A549 (cell line): ENCODE measurements around the gene SMARCA5. TPM values are rescaled to one million over a fixed set of nuclear protein-coding genes. Genes with fewer than 3 reads are reported as not detected.

Experiments
- ATAC-seq, 2 experiments: fragments of 200-7000 bp in 1 of 2; fragments of >200 bp in 1 of 2; cut with Nextera tagmentation in 1 of 2; cut with Tn5 transposase in 1 of 2; 3 replicates each; pipeline versions ENCODE4 v1.8.0 to v1.9.1; 2018 to 2020; ENCODE audit warnings: mild to moderate bottlenecking in 1 of 2, moderate library complexity in 1 of 2
- CTCF ChIA-PET: fragments of 300-600 bp; sonication (Branson Sonifier 250); formaldehyde crosslinking; extraction: SDS; loops from one replicate; lab custom pipeline; 2021; ENCODE audit warnings: antibody characterized with exemption, inconsistent platforms; lab: Yijun Ruan, JAX
- POLR2A ChIA-PET: fragments of 350-600 bp; formaldehyde crosslinking; extraction: SDS; loops from one replicate; lab custom pipeline; 2021; ENCODE audit warnings: antibody characterized with exemption, inconsistent platforms; lab: Yijun Ruan, JAX
- DNase-seq, 2 experiments: peaks; one replicate each; pipeline versions ENCODE4 v3.0.0 to v3.0.0-alpha.2; 2011 to 2016; ENCODE audit warnings: low read depth in 1 of 2, low spot score in 1 of 2
- FAIRE-seq: peaks from 2 replicates; lab custom pipeline; 2011; peaks lifted over from hg19 to GRCh38; lab: Jason Lieb, UNC
- H3K27ac ChIP-seq, 2 experiments: fragments of >200 bp; sonication (Bioruptor Twin); formaldehyde crosslinking; 3 replicates each; pipeline ENCODE4 v1.5.1; 2016 to 2017
- H3K4me1 ChIP-seq: fragments of >200 bp; sonication (Bioruptor Twin); formaldehyde crosslinking; 3 replicates; pipeline ENCODE4 v1.6.1; 2016
- H3K4me2 ChIP-seq: fragments of >200 bp; sonication (Bioruptor Twin); formaldehyde crosslinking; 3 replicates; pipeline ENCODE4 v1.6.1; 2016
- H3K4me3 ChIP-seq: fragments of >200 bp; sonication (Bioruptor Twin); formaldehyde crosslinking; 3 replicates; pipeline ENCODE4 v1.5.1; 2016
- H3K9me3 ChIP-seq: fragments of >200 bp; sonication (Bioruptor Twin); formaldehyde crosslinking; 3 replicates; pipeline ENCODE4 v1.6.1; 2016
- EHF ChIP-seq: fragments of 250-450 bp; sonication (Bioruptor Pico); IDR thresholded peaks from 2 replicates; pipeline ENCODE4 v1.5.0; 2020; ENCODE audit warnings: mild to moderate bottlenecking
- EHMT2 ChIP-seq: fragments of 200-600 bp; sonication (generic); IDR thresholded peaks from 2 replicates; pipeline ENCODE4 v1.6.1; 2016; ENCODE audit warnings: antibody characterized with exemption, low read depth, mild to moderate bottlenecking, moderate library complexity
- EP300 ChIP-seq, 2 experiments: fragments of >200 bp; sonication (Bioruptor Twin); formaldehyde crosslinking; IDR thresholded peaks; 2 replicates in 1 of 2; 3 replicates in 1 of 2; pipeline ENCODE4 v1.6.1; 2016 to 2017
- ESRRA ChIP-seq: fragments of 150-350 bp; IDR thresholded peaks from 2 replicates; pipeline ENCODE4 v1.6.1; 2014; ENCODE audit warnings: mild to moderate bottlenecking, low read length, borderline replicate concordance
- GATA3 ChIP-seq: IDR thresholded peaks from 2 replicates; pipeline ENCODE4 v1.6.1; 2012; ENCODE audit warnings: borderline replicate concordance
- HDAC2 ChIP-seq: fragments of 200-600 bp; sonication (generic); IDR thresholded peaks from 2 replicates; pipeline ENCODE4 v1.6.1; 2016
- HEYL ChIP-seq: fragments of 250-450 bp; sonication (Bioruptor Pico); IDR thresholded peaks from 2 replicates; pipeline ENCODE4 v1.8.0; 2021; ENCODE audit warnings: mild to moderate bottlenecking, moderate library complexity
- HOXB13 ChIP-seq: fragments of 250-450 bp; sonication (Bioruptor Pico); IDR thresholded peaks from 2 replicates; pipeline ENCODE4 v1.5.0; 2020; ENCODE audit warnings: low read depth, mild to moderate bottlenecking, moderate library complexity
- JUN ChIP-seq, 2 experiments: fragments of >200 bp; sonication (Bioruptor Twin); formaldehyde crosslinking; IDR thresholded peaks; 2 replicates in 1 of 2; 3 replicates in 1 of 2; pipeline ENCODE4 v1.6.1; 2016 to 2017
- KDM1A ChIP-seq: fragments of 200-600 bp; sonication (generic); IDR thresholded peaks from 2 replicates; pipeline ENCODE4 v1.6.1; 2016; ENCODE audit warnings: low read depth, mild to moderate bottlenecking
- KDM5A ChIP-seq: fragments of 200-600 bp; sonication (generic); IDR thresholded peaks from 2 replicates; pipeline ENCODE4 v1.6.1; 2016; ENCODE audit warnings: antibody characterized with exemption, mild to moderate bottlenecking
- MAFK ChIP-seq: fragments of 450-650 bp; IDR thresholded peaks from 2 replicates; pipeline ENCODE4 v1.6.1; 2014; ENCODE audit not compliant: partially characterized antibody
- NFE2L2 ChIP-seq: fragments of 150-350 bp; conservative IDR thresholded peaks from 2 replicates; pipeline ENCODE4 v1.6.1; 2014; ENCODE audit warnings: low read length
- NPAS2 ChIP-seq: fragments of 250-450 bp; sonication (Bioruptor Pico); IDR thresholded peaks from 2 replicates; pipeline ENCODE4 v1.8.0; 2022; ENCODE audit warnings: mild to moderate bottlenecking, moderate library complexity, borderline replicate concordance
- PHF8 ChIP-seq: fragments of 200-600 bp; sonication (generic); IDR thresholded peaks from 2 replicates; pipeline ENCODE4 v1.6.1; 2016; ENCODE audit warnings: low read depth, mild to moderate bottlenecking, antibody characterized with exemption, moderate library complexity, borderline replicate concordance
- POLR2AphosphoS2 ChIP-seq: conservative IDR thresholded peaks from 2 replicates; pipeline ENCODE4 v1.6.1; 2012; ENCODE audit warnings: low read length, improper control_type of control experiment, inconsistent platforms
- RARB ChIP-seq: fragments of 250-450 bp; sonication (Bioruptor Pico); IDR thresholded peaks from 2 replicates; pipeline ENCODE4 v1.8.0; 2021; ENCODE audit warnings: mild to moderate bottlenecking, moderate library complexity
- SREBF2 ChIP-seq: fragments of 450-650 bp; IDR thresholded peaks from 2 replicates; pipeline ENCODE4 v1.6.1; 2014; ENCODE audit warnings: mild to moderate bottlenecking, moderate library complexity
- TP53 ChIP-seq: fragments of 250-450 bp; sonication (Bioruptor Pico); IDR thresholded peaks from 2 replicates; pipeline ENCODE4 v1.5.0; 2021; ENCODE audit warnings: mild to moderate bottlenecking, moderate library complexity
- ZC3H11A ChIP-seq: fragments of 450-650 bp; IDR thresholded peaks from 2 replicates; pipeline ENCODE4 v1.6.1; 2014; ENCODE audit warnings: antibody characterized with exemption, mild to moderate bottlenecking
- ZNF302 ChIP-seq: fragments of 250-450 bp; sonication (Bioruptor Pico); IDR thresholded peaks from 2 replicates; pipeline ENCODE4 v1.9.0; 2021; ENCODE audit warnings: inconsistent platforms, mild to moderate bottlenecking, moderate library complexity
- ZSCAN20 ChIP-seq: fragments of 250-450 bp; sonication (Bioruptor Pico); IDR thresholded peaks from 2 replicates; pipeline ENCODE4 v1.8.0; 2022; ENCODE audit warnings: mild to moderate bottlenecking, moderate library complexity
- WGBS: methylation state at CpG from one replicate; pipeline ENCODE4 v1.1.6; 2017; ENCODE audit errors: missing lambda C conversion rate; 5-methylcytosine and 5-hydroxymethylcytosine counted together
- polyA plus RNA-seq, 4 experiments: library from polyadenylated mRNA; depleted of rRNA in 3 of 4; stranded (reverse); fragments of >200 nt; fragmentation: RNase III in 1 of 4; extraction: RNeasy Plus Mini Kit Qiagen cat#74134 plus additional on column Dnase treatment in 1 of 4; gene quantifications; 2 replicates in 3 of 4; 3 replicates in 1 of 4; pipeline ENCODE4 v1.2.3, GENCODE V29; 2011 to 2017
- TF ChIP-seq, protein P1 (sequence below): fragments of 200-600 bp; sonication (generic); IDR thresholded peaks from 2 replicates; pipeline ENCODE4 v1.6.1; 2016; ENCODE audit warnings: antibody characterized with exemption, mild to moderate bottlenecking, moderate library complexity
- TF ChIP-seq, protein P2 (sequence below): fragments of 250-450 bp; sonication (Bioruptor Pico); IDR thresholded peaks from 2 replicates; pipeline ENCODE4 v1.5.0; 2021; ENCODE audit warnings: mild to moderate bottlenecking, moderate library complexity, borderline replicate concordance

The SMARCA5 gene
- polyA plus RNA-seq, 2 of the 4 experiments (the other 2 are of a cell fraction), result 22.2 to 33.4 TPM

DNA sequence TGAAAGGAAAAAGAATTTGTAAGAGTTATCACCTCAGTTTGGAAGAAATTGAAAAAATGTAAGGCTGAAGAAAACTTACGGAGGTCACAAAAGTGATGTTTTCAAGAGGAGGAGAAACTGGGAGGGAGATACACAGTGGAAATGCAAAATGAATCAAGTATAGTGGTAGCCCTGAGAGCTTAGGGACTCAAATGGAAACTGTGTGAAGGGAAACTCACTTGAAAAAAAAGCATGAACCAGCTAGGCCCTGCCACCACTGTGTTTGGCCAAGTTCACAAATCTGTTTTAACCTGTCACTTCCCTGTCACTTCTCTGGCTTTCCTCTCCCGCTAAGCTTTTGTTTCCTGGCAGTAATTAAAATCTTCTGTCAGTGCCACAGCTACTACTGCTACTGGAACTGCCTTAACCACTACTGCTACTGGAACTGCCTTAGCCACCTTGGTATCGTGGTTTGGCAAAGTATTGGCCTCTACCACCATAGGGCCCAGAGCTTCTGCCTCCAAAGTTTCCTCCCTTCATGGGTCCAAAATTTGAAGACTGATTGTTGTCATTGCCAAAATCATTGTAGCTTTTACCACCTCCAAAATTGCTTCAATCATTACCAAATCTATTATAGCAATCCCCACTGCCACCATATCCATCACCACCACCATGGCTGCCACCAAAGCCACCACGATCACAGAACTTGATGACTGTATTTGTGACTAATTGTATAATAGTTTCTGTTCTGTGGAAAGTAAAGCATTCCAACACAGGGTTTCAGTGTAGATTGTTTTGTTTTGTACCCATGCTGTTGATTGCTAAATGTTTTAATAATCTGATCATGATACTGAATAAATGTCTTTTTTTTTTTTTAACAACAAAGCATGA is 41.5 kb downstream of the SMARCA5 start:
- DNase-seq (no peak), FAIRE-seq (no peak), ATAC-seq (no peak)
- no peak overlapping the region for H3K27ac ChIP-seq
- H3K4me3 ChIP-seq, result no peak overlapping the region
- no peak overlapping the region for H3K4me2 ChIP-seq
- TF ChIP-seq NPAS2 (CRISPR knock-in tag) (no peak), SREBF2 (no peak), PHF8 (no peak), EHMT2 (no peak), TP53 (CRISPR knock-in tag) (no peak), GATA3 (no peak), JUN (IDR thresholded peaks at IDR 0.05) (no peak), HEYL (CRISPR knock-in tag) (no peak), ZNF302 (CRISPR knock-in tag) (no peak), HOXB13 (no peak), KDM5A (no peak), POLR2AphosphoS2 (no peak)
- TF ChIP-seq, protein P1, sequence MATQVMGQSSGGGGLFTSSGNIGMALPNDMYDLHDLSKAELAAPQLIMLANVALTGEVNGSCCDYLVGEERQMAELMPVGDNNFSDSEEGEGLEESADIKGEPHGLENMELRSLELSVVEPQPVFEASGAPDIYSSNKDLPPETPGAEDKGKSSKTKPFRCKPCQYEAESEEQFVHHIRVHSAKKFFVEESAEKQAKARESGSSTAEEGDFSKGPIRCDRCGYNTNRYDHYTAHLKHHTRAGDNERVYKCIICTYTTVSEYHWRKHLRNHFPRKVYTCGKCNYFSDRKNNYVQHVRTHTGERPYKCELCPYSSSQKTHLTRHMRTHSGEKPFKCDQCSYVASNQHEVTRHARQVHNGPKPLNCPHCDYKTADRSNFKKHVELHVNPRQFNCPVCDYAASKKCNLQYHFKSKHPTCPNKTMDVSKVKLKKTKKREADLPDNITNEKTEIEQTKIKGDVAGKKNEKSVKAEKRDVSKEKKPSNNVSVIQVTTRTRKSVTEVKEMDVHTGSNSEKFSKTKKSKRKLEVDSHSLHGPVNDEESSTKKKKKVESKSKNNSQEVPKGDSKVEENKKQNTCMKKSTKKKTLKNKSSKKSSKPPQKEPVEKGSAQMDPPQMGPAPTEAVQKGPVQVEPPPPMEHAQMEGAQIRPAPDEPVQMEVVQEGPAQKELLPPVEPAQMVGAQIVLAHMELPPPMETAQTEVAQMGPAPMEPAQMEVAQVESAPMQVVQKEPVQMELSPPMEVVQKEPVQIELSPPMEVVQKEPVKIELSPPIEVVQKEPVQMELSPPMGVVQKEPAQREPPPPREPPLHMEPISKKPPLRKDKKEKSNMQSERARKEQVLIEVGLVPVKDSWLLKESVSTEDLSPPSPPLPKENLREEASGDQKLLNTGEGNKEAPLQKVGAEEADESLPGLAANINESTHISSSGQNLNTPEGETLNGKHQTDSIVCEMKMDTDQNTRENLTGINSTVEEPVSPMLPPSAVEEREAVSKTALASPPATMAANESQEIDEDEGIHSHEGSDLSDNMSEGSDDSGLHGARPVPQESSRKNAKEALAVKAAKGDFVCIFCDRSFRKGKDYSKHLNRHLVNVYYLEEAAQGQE, result no peak
- H3K9me3 ChIP-seq, result no peaks in the 10 kb centered on the region
- 73% methylated on average over 4 of the region's 4 CpGs for WGBS
- ChIA-PET POLR2A (no interaction called here), CTCF (no interaction called here)
- no peaks in the 10 kb centered on the region for H3K4me1 ChIP-seq

DNA sequence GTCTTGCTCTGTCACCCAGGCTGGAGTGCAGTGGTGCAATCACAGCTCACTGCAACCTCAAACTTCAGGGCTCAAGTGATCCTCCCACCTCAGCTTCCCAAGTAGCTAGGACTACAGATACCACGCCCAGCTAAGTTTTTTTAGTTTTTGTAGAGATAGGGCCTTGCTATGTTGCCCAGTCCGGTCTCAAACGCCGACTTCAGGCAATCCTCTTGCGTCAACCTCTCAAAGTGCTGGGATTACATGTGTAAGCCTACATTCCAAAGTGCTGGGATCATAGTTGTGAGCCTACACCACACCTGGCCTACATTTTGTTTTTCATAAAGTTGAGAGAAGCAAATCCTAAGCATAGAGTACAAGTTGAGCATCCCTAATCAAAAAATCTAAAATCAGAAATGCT is 42.2 kb downstream of the SMARCA5 start:
- Histone ChIP-seq H3K4me3 (no peak overlapping the region), H3K27ac (no peak overlapping the region), H3K4me1 (no peaks in the 10 kb centered on the region), H3K9me3 (no peaks in the 10 kb centered on the region), H3K4me2 (no peak overlapping the region)
- no peak for DNase-seq
- POLR2A ChIA-PET, result no interaction called here
- no peak for ATAC-seq
- FAIRE-seq, result no peak
- WGBS, result 93% methylated on average over 5 of the region's 5 CpGs
- CTCF ChIA-PET, result no interaction called here
- no peak for TF ChIP-seq EP300 (IDR thresholded peaks at IDR 0.05)

DNA sequence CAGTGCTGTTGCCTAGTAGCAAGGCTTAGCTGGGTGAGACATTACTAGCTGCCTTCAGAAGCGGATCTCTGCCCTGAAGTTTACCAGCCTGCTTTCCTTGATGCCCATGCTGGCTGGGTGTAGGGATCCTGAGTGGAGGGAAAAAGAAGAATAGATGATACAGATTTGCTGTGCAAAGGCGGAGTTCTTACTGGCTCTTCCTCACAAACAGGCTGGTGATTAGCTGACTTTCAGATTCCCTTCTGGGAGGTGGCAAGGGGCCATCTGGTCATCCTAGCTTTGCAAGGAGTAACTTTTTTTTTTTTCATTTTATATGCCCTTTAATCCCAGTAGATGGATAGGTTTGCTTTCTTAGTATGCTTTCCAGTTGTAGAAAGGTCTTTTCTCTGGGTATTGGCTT is 44.8 kb downstream of the SMARCA5 start:
- Histone ChIP-seq H3K4me3 (no peak overlapping the region), H3K4me1 (no peaks in the 10 kb centered on the region), H3K27ac (no peak overlapping the region), H3K9me3 (no peaks in the 10 kb centered on the region), H3K4me2 (no peak overlapping the region)
- no peak for DNase-seq
- peak; percentile 7 to 31; a peak in 1 of 6 replicates for ATAC-seq
- CTCF ChIA-PET, result interaction anchor here (0.9 to 2.2 kb wide), 6 partner anchors 11 to 147 kb away, joined by 3 to 11 read pairs (median 6); no protein-coding TSS in a partner anchor
- POLR2A ChIA-PET, result no interaction called here
- WGBS, result 100% methylated on average over 2 of the region's 2 CpGs
- no peak for FAIRE-seq
- TF ChIP-seq ZNF302 (CRISPR knock-in tag) (no peak), HDAC2 (no peak), KDM1A (no peak), RARB (CRISPR knock-in tag) (no peak), EHF (CRISPR knock-in tag) (no peak), MAFK (no peak), NFE2L2 (no peak), ESRRA (no peak), ZSCAN20 (no peak), ZC3H11A (no peak), EHMT2 (no peak)
- TF ChIP-seq, protein P1, result no peak
- TF ChIP-seq, protein P2, sequence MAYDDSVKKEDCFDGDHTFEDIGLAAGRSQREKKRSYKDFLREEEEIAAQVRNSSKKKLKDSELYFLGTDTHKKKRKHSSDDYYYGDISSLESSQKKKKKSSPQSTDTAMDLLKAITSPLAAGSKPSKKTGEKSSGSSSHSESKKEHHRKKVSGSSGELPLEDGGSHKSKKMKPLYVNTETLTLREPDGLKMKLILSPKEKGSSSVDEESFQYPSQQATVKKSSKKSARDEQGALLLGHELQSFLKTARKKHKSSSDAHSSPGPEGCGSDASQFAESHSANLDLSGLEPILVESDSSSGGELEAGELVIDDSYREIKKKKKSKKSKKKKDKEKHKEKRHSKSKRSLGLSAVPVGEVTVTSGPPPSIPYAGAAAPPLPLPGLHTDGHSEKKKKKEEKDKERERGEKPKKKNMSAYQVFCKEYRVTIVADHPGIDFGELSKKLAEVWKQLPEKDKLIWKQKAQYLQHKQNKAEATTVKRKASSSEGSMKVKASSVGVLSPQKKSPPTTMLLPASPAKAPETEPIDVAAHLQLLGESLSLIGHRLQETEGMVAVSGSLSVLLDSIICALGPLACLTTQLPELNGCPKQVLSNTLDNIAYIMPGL (CRISPR knock-in tag), result no peak
